GM10847 (cell line): ENCODE data around the gene MYO1E.

Source experiments
- POLR2A ChIP-seq: IDR thresholded peaks from 2 replicates; pipeline ENCODE4 v1.6.1; 2011; ENCODE audit not compliant: insufficient read length; ENCODE audit errors: extremely low read depth

Gene MYO1E

GRCh38 chr15:59124261-59124660, 248.4 kb downstream of the MYO1E start:
- no peak for TF ChIP-seq POLR2A

GRCh38 chr15:59120937-59121336, 251.7 kb downstream of the MYO1E start:
- no peak for TF ChIP-seq POLR2A

- TF ChIP-seq POLR2A: no peak
Measured at GRCh38 chr15:59119625-59120024, 253.0 kb downstream of the MYO1E start.

- no peak for TF ChIP-seq POLR2A
Measured at GRCh38 chr15:59116771-59117170, 255.9 kb downstream of the MYO1E start.

GRCh38 chr15:59116141-59116540, 256.5 kb downstream of the MYO1E start:
- no peak for TF ChIP-seq POLR2A

- no peak for TF ChIP-seq POLR2A
Measured at GRCh38 chr15:59115047-59115446, 257.6 kb downstream of the MYO1E start.

- TF ChIP-seq POLR2A: no peak
Measured at GRCh38 chr15:59111251-59111650, 261.4 kb downstream of the MYO1E start.

- TF ChIP-seq POLR2A: no peak
Measured at GRCh38 chr15:59105854-59106253, 266.8 kb downstream of the MYO1E start.

- peak; percentile 78 for TF ChIP-seq POLR2A
Measured at GRCh38 chr15:59104912-59105732, 267.5 kb downstream of the MYO1E start, which contains the start of gene CCNB2. TSS of gene CCNB2 (plus strand) at chr15:59105146. CDS start at chr15:59105269, 123 bp downstream.

- no peak for TF ChIP-seq POLR2A
Measured at GRCh38 chr15:59104602-59104911, 268.1 kb downstream of the MYO1E start.

GRCh38 chr15:59099162-59099685, 273.4 kb downstream of the MYO1E start:
- TF ChIP-seq POLR2A: no peak

- no peak for TF ChIP-seq POLR2A
Measured at GRCh38 chr15:59096429-59096828, 276.2 kb downstream of the MYO1E start.

- TF ChIP-seq POLR2A: no peak
Measured at GRCh38 chr15:59094077-59094476, 278.6 kb downstream of the MYO1E start.

- no peak for TF ChIP-seq POLR2A
Measured at GRCh38 chr15:59087731-59088130, 284.9 kb downstream of the MYO1E start.
